Keratinocyte (primary cell): ENCODE results near the gene DMRT2. TPM values are rescaled to one million over a fixed set of nuclear protein-coding genes. Genes with fewer than 3 reads are reported as not detected.

ENCODE experiments used
- DNase-seq: peaks from one replicate; pipeline ENCODE4 v3.0.0-alpha.2; 2011; ENCODE audit warnings: low read depth, missing footprints, low spot score
- FAIRE-seq: peaks from 2 replicates; lab custom pipeline; 2011; peaks lifted over from hg19 to GRCh38; lab: Jason Lieb, UNC
- H2AFZ ChIP-seq: 2 replicates; pipeline ENCODE4 v1.6.0; 2012; ENCODE audit warnings: low read length, control low read depth, inconsistent platforms; ENCODE audit not compliant: control insufficient read depth
- H3K27ac ChIP-seq: 2 replicates; pipeline ENCODE4 v1.5.1; 2011; ENCODE audit warnings: low read length; ENCODE audit not compliant: control insufficient read depth, insufficient read depth
- H3K27me3 ChIP-seq: 3 replicates; pipeline ENCODE4 v1.6.0; 2011; ENCODE audit warnings: low read length; ENCODE audit not compliant: control insufficient read depth, insufficient read depth; ENCODE audit errors: extremely low read depth
- H3K36me3 ChIP-seq, 2 experiments: 2 replicates in 1 of 2; 3 replicates in 1 of 2; pipeline ENCODE4 v1.5.1; 2011; ENCODE audit warnings: low read length in 2 of 2, mild to moderate bottlenecking in 1 of 2; ENCODE audit not compliant: control insufficient read depth in 2 of 2, insufficient read depth in 2 of 2; ENCODE audit errors: extremely low read depth in 1 of 2
- H3K4me1 ChIP-seq: 3 replicates; pipeline ENCODE4 v1.5.1; 2011; ENCODE audit warnings: low read length; ENCODE audit not compliant: control insufficient read depth, insufficient read depth; ENCODE audit errors: extremely low read depth
- H3K4me2 ChIP-seq: 3 replicates; pipeline ENCODE4 v1.6.0; 2011; ENCODE audit warnings: low read depth, low read length; ENCODE audit not compliant: control insufficient read depth, insufficient read depth; ENCODE audit errors: extremely low read depth
- H3K4me3 ChIP-seq, 3 experiments: fragments of 200-600 bp in 1 of 3; sonication (generic) in 1 of 3; 2 replicates in 2 of 3; 3 replicates in 1 of 3; pipeline ENCODE4 v1.5.1; 2011 to 2016; ENCODE audit warnings: low read length in 3 of 3, mild to moderate bottlenecking in 3 of 3, control low read depth in 2 of 3, inconsistent platforms in 1 of 3, low read depth in 1 of 3, mixed read lengths in 1 of 3, mixed run types in 1 of 3, moderate library complexity in 1 of 3; ENCODE audit not compliant: control insufficient read depth in 2 of 3, insufficient read depth in 2 of 3; ENCODE audit errors: extremely low read depth in 1 of 3
- H3K79me2 ChIP-seq: 2 replicates; pipeline ENCODE4 v1.6.0; 2012; ENCODE audit warnings: low read length; ENCODE audit not compliant: control insufficient read depth, insufficient read depth
- H3K9ac ChIP-seq: 3 replicates; pipeline ENCODE4 v1.6.0; 2011; ENCODE audit warnings: low read length; ENCODE audit not compliant: control insufficient read depth, insufficient read depth; ENCODE audit errors: extremely low read depth
- H3K9me1 ChIP-seq: 3 replicates; pipeline ENCODE4 v1.6.0; 2011; ENCODE audit warnings: low read length; ENCODE audit not compliant: control insufficient read depth, insufficient read depth; ENCODE audit errors: extremely low read depth
- H3K9me3 ChIP-seq: 2 replicates; pipeline ENCODE4 v1.5.1; 2012; ENCODE audit warnings: low read depth, low read length; ENCODE audit not compliant: control insufficient read depth
- H4K20me1 ChIP-seq: 3 replicates; pipeline ENCODE4 v1.6.0; 2011; ENCODE audit warnings: low read length; ENCODE audit not compliant: control insufficient read depth, insufficient read depth; ENCODE audit errors: extremely low read depth
- EZH2 ChIP-seq: IDR thresholded peaks from one replicate; pipeline ENCODE4 v1.6.1; 2012; ENCODE audit warnings: inconsistent platforms, mild to moderate bottlenecking, low read length, moderate library complexity
- dilution Hi-C: fragments of 300-500 bp; cut with MboI; formaldehyde crosslinking; loops from one replicate; pipeline ENCODE4 v1.7.0; 2020; ENCODE audit warnings: low sequenced_read_pairs; ENCODE audit not compliant: extremely low pct_ligation_motif_present
- polyA plus RNA-seq, 5 experiments: library from polyadenylated mRNA; depleted of rRNA in 3 of 5; stranded (reverse) in 3 of 5; stranded (forward) in 1 of 5; unstranded in 1 of 5; fragments of >200 nt; gene quantifications; 1 replicate in 1 of 5; 2 replicates in 3 of 5; 3 replicates in 1 of 5; pipeline versions ENCODE4 v1.2.1 to v1.2.3, GENCODE V29; 2011 to 2012; ENCODE audit warnings: missing spikeins in 2 of 5, low read depth in 1 of 5, low replicate concordance in 1 of 5
- TF ChIP-seq, protein P1 (sequence below), 3 experiments: IDR thresholded peaks in 1 of 3; conservative IDR thresholded peaks in 1 of 3; optimal IDR thresholded peaks in 1 of 3; 2 replicates in 2 of 3; 3 replicates in 1 of 3; pipeline versions ENCODE3 to v1.5.1; 2011; ENCODE audit warnings: low read length in 3 of 3, mild to moderate bottlenecking in 3 of 3, moderate library complexity in 2 of 3, control low read depth in 1 of 3, inconsistent platforms in 1 of 3; ENCODE audit not compliant: insufficient read depth in 2 of 3; ENCODE audit errors: extremely low read depth in 1 of 3

The DMRT2 gene
- polyA plus RNA-seq, 1 donor (not counting 4 experiments of a cell fraction or from before 2014, with no cell fraction given), result not detected

- no peaks in the 10 kb centered on the region for H3K27me3 ChIP-seq
- no peak for TF ChIP-seq EZH2
- TF ChIP-seq, protein P1, sequence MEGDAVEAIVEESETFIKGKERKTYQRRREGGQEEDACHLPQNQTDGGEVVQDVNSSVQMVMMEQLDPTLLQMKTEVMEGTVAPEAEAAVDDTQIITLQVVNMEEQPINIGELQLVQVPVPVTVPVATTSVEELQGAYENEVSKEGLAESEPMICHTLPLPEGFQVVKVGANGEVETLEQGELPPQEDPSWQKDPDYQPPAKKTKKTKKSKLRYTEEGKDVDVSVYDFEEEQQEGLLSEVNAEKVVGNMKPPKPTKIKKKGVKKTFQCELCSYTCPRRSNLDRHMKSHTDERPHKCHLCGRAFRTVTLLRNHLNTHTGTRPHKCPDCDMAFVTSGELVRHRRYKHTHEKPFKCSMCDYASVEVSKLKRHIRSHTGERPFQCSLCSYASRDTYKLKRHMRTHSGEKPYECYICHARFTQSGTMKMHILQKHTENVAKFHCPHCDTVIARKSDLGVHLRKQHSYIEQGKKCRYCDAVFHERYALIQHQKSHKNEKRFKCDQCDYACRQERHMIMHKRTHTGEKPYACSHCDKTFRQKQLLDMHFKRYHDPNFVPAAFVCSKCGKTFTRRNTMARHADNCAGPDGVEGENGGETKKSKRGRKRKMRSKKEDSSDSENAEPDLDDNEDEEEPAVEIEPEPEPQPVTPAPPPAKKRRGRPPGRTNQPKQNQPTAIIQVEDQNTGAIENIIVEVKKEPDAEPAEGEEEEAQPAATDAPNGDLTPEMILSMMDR (optimal IDR thresholded peaks at IDR 0.05 in 1 of 3, IDR thresholded peaks at IDR 0.05 in 1 of 3, conservative IDR thresholded peaks at IDR 0.05 in 1 of 3; ENCODE audit: extremely low read depth in 1 of 3, insufficient read depth in 2 of 3, low read length in 3 of 3), result no peak
- no peaks in the 10 kb centered on the region for H3K9me3 ChIP-seq
Measured at GRCh38 chr9:1087120-1087881, 37.1 kb downstream of the DMRT2 start.

DNA sequence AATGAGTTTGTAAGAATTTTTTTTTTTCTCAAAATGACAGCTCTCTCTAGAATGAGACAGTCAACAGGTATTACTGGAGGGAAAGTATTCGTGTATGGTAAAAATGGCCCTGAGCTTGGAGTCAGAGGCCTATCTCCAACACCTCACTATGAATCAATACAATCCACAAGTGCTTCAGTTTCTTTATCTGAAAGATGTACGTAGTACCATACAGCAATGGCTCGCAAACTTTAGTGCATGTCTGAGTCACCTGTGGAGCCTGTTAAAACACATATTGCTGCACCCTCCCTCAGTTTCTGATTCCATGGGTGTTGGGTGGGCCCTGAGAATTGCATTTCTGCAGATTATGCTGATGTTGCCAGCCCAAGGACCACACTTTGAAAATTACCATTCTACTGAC, 44.6 kb downstream of the DMRT2 start:
- Histone ChIP-seq H2AFZ (no peak overlapping the region), H3K27me3 (no peaks in the 10 kb centered on the region), H3K27ac (no peak overlapping the region), H3K79me2 (no peaks in the 10 kb centered on the region), H3K9me3 (no peaks in the 10 kb centered on the region), H4K20me1 (no peaks in the 10 kb centered on the region), H3K36me3 (no peaks in the 10 kb centered on the region), H3K4me3 (no peak overlapping the region), H3K4me1 (no peaks in the 10 kb centered on the region), H3K9ac (no peak overlapping the region), H3K9me1 (no peaks in the 10 kb centered on the region), H3K4me2 (no peak overlapping the region)
- no peak for TF ChIP-seq EZH2
- TF ChIP-seq, protein P1 (optimal IDR thresholded peaks at IDR 0.05 in 1 of 3, IDR thresholded peaks at IDR 0.05 in 1 of 3, conservative IDR thresholded peaks at IDR 0.05 in 1 of 3; ENCODE audit: extremely low read depth in 1 of 3, insufficient read depth in 2 of 3, low read length in 3 of 3), result no peak
- no peak for FAIRE-seq
- dilution Hi-C loops, result no loop called here
- no peak for DNase-seq

More at GRCh38 chr9:1087120-1087881, 37.1 kb downstream of the DMRT2 start:
- no peak overlapping the region for H3K9ac ChIP-seq
- no peaks in the 10 kb centered on the region for H3K79me2 ChIP-seq
- no peak overlapping the region for H2AFZ ChIP-seq
- no peak for DNase-seq
- H4K20me1 ChIP-seq, result no peaks in the 10 kb centered on the region
- FAIRE-seq, result no peak
- dilution Hi-C loops, result no loop called here
- H3K9me1 ChIP-seq, result no peaks in the 10 kb centered on the region
- H3K27ac ChIP-seq, result no peak overlapping the region
- no peak overlapping the region for H3K4me2 ChIP-seq
- no peaks in the 10 kb centered on the region for H3K36me3 ChIP-seq
- no peak overlapping the region for H3K4me3 ChIP-seq
- no peaks in the 10 kb centered on the region for H3K4me1 ChIP-seq
